HG02623 (cell line): ENCODE measurements around the gene MLPH.

Experiments used
- ATAC-seq: cut with Tn5 transposase; IDR thresholded peaks from one replicate; pipeline ENCODE4 v1.9.1; 2021; ENCODE audit warnings: moderate library complexity; ENCODE audit not compliant: unreplicated experiment

Gene MLPH

GRCh38 chr2:237478095-237478494 is 9.0 kb upstream of the MLPH start:
- ATAC-seq: no peak

- no peak for ATAC-seq
Measured at GRCh38 chr2:237478979-237479378, 8.1 kb upstream of the MLPH start.

DNA sequence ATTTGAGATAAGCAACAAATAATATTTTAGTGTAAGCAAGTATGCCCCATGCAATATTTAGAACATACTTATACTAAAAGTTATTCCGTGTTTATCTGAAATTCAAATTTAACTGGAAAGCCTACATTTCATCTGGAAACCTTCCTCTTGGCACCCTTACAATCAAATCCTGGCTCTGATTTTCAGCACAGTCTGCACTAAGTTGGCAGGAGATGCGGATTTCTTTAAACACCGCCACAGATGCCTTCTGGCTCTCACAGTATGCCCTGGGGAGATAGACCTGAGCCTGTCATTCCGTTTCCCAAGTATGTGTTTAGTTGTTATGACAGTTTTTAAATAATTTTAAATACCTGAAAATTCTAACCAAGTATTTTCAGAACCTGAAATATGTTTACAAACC is 7.3 kb upstream of the MLPH start:
- no peak for ATAC-seq

GRCh38 chr2:237480556-237480955 is 6.5 kb upstream of the MLPH start:
- no peak for ATAC-seq

DNA sequence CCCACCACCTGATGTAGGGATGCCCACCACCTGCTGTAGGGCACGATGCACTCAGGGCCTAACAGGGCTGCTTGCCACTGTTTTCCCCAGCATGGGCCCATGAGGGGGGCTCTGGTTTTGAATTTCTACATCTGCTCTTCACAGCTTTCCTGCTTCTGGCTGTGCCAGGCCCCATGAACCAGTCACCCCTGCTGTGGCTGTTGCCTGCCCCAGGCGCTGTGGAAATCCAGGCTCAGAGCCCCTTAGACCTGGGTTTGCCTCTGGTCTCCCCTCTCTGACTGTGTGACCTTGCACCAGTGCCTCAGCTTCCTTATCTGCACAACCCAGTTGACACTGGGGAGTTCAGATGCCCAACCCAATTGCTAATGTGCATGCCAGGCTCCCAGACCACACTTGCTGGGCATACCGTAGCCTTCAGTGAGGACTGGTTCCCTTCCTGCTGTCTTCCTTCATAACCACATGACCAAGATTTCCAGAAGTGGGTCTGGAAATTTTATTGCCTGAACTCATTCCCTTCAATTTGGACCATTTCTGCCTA is 6.0 kb upstream of the MLPH start:
- ATAC-seq: no peak

DNA sequence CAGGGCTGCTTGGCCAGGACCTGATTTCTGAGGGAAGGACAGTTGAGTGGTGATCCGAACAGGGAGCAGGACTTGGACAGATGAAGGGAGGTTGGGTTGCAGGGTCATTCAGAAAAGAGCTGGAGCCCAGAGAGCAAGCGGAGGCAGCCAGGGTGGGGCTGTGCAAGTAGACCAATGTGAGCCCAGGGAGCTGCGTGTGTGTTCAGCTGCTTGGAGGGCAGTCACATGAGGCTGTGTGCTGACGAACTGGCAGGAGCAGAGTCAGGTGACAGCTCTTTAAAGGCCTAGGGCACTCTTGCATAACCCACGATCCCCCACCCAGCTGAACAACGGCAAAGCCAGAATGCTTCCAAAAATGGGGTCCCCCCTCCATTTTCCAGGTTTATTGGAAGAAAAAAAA is 4.6 kb upstream of the MLPH start:
- ATAC-seq: no peak

GRCh38 chr2:237483018-237483731 is 3.9 kb upstream of the MLPH start:
- ATAC-seq: no peak

DNA sequence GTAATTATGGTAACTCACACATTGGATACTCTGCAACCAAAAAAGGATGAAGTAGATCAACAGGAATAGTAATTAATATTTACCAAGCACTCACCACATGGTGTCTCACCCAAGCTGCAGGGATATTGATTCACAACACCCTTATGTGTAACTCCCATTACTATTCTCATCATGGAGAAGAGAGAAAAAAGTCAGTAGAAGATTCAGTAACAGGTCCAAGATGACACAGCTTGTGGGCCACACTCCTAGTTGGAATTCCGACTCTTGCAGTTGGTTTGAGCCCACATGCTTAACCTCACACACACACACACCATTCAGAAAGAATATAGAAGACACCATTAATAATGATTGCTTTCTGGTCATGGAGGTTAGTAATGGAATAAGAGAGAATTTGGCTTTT is 1.7 kb upstream of the MLPH start:
- no peak for ATAC-seq

DNA sequence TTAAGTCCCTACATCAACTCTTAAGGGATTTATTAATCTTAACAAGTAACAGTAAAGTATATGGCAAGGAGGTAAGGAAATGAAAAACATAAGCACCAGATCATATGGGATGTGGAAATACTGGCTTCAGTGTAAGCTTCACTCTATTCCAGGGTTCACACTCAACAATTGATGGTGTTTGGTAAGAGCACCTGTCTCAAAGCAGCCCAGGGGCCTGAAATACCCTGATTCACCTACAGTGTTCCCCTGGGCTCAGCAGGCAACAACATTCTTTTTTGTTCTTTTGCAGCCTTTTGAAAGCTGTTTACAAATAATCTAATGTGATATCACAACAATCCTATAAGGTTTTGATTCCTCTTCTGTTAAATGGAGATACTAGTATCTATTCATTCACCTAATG is 1.2 kb upstream of the MLPH start:
- ATAC-seq: no peak

GRCh38 chr2:237486334-237486818 is 675 bp upstream of the MLPH start:
- ATAC-seq: no peak

- ATAC-seq: no peak
Measured at GRCh38 chr2:237487496-237487895, 445 bp downstream of the MLPH start.

- ATAC-seq: no peak
Measured at GRCh38 chr2:237488295-237488694, 1.2 kb downstream of the MLPH start.

DNA sequence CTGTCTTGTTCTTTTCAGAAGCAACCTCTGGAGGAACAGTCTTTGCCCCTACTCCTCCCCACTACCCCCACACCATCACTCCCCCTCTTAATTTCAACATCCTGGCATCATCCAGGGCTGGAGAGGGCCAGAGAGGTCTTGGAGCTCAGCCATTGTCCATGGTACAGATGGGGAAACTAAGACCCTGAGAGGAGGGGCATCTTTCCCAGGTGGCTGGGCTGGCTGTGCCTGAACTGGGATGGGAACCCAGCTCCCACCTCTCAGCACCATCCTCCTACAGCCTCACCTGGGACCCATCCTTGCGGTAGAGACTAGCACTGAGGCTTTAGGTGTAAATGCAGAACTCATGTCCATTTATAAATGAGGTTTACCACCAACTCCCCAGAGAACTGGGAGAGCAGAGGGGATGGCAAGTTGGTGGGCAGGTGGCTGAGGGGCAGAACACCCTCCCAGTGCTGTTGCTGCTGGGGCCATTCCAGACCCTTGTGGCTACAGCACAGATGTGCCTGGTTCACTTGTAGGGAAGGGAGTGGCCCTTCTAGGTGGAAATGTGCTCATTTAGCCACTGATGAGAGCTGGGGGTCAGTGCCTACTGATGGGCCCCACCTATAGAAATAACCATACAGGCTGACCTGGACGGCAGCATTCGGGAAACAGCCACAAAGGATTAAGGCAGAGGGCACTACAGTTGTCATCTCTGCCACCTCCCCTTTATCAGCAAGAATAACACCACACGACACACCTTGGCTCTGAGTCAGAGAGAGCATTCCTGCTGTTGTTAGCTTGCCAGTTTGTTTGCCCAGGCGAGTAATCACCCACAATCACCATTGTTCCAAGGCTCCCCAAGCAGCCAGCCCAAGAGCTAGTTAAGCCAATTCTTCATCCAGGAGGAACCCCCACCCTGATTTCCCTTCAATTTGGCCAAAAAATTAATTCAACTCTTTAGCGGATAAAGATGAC is 2.1 kb downstream of the MLPH start:
- ATAC-seq: no peak

DNA sequence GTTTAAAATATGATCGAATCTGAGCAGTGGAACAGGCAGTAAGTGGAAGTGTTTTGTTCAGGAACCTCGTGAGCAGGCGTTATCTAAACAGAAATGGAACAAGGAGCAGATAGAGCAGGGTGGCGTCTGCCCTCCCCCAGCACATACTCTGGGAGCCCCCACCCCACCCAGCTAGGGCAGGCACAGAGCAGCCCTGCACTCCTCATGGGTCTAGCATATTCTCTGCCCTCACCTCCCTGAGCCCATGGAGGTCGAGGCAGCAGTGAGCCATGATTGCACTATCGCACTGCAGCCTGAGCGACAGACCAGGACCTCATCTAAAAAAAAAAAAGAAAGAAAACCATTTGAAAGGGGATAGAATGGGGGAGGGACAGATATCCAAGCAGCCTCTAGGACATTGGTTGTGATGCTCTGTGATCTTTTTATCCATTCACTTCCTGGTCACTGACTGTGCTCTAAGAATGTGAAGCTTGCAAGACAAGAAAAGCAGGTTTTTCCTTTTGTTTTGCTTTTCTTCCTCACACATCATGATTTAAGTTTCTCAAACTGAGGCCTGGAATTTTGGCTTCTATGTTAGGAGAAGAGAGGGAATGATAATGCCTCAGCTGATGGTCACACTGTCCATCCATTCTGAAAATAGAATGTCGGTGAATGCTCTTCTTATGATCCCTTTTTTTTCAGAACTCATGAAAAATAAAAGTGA is 3.1 kb downstream of the MLPH start:
- ATAC-seq: no peak

DNA sequence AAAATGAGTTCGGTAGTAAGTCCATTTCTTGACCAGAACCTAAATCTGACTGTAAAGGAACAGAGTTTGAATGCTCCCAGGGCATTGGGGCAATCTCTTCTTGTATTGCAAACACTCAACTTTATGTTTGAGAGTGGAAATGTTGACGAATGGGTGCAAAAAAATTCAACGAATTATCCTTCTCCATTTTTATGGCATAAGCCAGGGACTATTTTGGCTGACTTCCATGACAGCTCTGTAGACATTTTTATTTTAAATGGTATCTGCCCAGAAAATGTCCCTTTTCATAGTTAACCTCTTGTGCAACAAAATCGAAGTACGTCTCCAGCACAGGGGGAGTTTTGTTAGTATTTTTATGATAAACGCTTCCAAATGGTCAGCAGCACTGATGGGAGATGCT is 3.7 kb downstream of the MLPH start:
- ATAC-seq: no peak

DNA sequence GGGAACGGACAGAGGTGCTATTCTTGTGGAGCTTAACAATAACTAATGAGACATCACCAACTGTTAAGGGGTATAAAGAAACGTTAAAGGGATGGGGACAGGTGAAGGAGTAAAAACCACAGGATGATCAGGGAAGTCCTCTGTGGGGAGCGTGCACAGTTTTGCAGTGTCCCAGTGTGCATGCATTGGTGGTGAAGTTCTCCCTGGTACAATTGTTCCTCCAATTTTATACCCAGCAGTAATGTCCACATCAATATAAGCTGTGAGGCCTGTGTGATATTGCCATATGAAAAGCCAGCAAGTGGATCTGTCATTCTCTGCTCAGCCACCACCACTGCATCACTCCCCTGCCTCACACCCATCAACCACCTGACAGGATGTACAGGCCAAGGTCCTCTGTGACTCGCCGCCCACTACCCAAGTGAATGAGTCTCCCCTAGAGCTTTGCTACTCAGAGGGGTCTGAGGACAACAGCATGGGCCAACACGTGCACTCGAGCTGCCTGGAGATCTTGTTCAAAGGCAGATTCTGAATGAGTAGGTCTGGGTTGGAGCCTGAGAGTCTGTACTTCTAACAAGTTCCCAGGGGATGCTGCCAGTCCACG is 4.6 kb downstream of the MLPH start:
- ATAC-seq: no peak

DNA sequence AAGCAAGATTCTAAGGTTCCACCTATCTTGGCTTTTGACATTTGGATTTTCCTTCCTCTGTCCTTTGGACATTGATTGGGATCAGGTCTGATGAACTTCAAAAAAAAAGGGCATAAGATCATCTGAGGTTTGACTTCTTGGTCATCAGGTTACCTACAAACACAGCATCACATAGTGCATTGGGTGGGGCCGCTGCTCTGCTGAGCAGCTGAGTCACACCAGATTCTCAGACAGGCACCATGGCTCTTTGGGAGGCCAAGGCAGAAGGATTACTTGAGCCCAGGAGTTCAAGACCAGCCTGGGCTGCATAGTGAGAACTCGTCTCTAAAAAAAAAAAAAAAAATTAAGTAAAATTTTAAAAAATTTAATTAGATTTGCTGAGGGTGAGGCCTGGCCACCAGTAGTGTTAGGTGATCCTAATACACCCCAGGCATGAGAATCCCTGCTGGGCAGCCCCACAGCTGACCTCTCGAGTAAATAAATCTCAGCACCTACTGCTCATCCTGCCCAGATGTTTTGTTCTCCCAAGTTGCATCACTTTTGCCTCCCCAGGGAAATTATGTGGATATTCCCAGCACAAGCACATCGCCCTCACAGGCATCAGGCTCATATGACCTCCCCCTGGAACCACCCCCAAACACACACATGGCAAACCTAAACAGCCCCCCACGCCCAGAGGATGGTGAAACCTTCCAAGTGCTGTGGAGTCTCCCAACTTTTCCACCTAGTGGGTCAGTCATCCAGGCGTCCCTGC is 5.3 kb downstream of the MLPH start:
- ATAC-seq: no peak

- no peak for ATAC-seq
Measured at GRCh38 chr2:237494066-237494465, 7.0 kb downstream of the MLPH start.

GRCh38 chr2:237495521-237496117 is 8.6 kb downstream of the MLPH start:
- ATAC-seq: no peak

DNA sequence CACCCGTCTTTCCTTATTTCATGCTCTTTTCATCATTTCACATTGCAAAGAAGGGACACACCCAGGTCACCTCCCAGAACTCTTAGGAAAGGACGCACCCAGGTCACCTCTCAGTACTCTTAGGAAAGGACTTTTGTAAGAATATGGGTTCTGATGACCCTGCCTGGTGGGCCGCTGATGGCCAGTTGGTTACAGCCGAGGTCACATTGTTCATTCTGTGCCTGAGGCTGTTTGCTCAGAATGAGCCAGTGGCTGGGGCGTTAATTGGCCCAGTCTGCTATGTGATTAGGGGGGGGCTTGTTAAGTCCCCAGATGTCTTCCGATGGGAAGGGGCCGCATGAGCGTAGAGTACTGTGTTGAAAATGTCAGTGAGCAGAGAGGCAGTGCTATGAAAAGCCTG is 9.4 kb downstream of the MLPH start:
- ATAC-seq: no peak
